LNCAP (cell line): ENCODE results near the gene ALPG.

Experiments used
- CTCF ChIP-seq: fragments of 450-650 bp; IDR thresholded peaks from 2 replicates; pipeline ENCODE4 v1.5.1; 2017; ENCODE audit warnings: mild to moderate bottlenecking

Gene ALPG

DNA sequence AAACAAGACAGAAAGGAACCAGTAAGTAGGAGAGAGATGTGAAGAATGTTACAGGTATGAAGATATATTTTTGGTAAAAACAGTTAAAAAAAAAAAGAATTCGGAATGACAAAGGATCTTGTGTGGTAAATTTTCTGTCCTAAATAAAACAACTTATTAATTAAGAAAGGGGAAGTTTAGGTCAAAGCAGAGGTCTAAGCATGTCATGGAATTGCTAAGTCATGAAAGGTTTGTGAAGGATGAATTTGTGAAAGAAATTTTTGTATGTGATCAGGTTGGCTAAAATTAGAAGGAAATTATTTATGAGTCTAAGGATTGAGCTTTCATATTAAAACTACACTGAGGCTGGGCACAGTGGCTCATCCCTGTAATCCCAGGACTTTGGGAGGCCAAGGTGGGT is 11.1 kb upstream of the ALPG start:
- no peak for TF ChIP-seq CTCF

- TF ChIP-seq CTCF: no peak
These were observed 10.0 kb upstream of the ALPG start for GRCh38 chr2:232396683-232397082.

GRCh38 chr2:232398293-232399034 is 8.2 kb upstream of the ALPG start:
- no peak for TF ChIP-seq CTCF

DNA sequence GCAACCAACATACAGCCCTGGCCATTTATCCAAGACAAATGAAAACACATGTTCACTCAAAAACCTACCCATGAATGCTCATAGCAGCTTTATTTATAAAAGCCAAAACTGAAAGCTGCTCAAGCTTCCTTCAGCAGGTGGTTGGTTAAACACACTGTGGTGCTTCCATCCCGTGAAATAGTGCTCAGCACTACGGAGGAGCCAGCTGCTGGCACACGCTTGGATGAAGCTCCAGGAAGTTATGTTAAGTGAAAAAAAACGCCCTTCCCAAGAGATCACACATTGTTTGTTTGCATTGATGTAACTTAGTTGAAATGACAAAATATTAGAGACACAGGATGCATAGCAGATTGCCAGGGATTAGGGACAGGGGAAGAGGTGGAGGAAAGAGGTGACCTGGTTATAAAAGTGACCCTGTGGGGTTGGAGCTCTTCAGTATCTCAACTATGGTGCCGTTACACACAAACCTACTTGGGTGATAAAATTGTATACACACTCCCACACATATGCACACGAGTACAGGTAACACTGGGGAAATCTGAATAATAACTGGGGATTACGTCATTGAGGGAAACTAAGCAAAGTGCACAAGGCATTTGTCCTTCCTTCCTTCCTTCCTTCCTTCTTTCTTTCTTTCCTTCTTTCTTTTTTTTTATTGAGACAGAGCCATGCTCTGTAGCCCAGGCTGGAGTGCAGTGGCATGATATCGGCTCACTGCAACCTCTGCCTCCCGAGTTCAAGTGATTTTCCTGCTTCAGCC is 6.2 kb upstream of the ALPG start:
- no peak for TF ChIP-seq CTCF

GRCh38 chr2:232402518-232402917 is 4.1 kb upstream of the ALPG start:
- TF ChIP-seq CTCF: no peak

DNA sequence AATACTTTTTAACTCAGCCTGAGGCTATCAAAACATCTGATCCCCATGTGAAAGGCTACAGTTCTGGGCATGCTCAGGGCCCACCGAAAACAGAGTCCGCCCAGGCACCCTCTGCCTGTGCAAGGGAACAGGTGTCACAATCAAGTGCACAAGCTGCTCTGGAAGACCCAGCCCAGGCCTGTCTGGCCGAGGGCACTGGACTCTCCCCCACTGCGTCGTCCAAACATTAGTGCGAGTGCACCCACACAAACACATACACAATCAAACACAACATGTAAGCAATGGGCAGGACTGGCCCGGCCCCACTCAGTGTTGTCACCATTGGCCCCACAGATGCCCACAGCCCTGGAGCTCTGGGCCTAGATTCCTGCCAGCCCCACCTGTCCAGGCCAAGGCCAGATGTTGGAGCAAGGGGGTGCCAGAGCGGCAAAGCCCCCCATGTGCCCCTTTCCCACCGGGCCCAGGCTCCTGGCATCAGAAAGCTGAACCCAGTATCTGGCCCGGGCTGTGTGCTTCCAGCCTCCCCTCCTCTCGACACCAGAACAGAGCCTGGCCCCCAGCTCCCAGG is 617 bp upstream of the ALPG start:
- no peak for TF ChIP-seq CTCF

DNA sequence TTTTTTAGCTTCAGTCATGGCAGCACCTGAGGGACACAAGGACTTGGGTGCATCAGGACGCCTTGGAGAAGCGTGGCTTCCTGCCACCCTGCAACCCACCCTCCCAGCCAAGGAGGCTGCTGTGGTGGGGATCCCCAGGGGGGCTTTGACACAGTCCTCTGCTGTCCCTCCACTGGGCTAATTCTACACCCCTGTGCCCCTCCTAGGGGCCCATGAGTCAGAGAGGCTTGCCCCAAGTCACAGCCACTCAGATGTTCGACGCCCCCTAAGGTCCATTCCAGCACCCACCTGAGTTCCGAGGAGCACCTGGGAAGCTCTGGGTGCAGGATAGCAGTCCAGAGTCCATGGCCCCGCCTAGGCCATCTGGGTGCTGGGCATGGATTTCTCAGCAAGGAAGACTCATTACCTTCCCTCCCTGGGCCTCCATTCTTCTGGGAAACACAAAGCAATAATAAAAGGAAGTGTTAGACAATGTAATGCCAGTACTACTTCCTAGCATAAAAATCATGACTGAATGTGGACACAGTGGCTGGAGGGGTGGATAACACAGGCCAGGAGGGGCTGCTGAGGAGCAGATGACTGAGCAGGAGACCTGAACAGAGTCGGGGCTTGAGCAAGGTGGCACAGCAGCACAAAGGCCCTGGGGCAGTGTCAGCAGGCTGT is 3.7 kb downstream of the ALPG start:
- TF ChIP-seq CTCF: no peak
